ENCODE results near the gene NFATC1. TPM values are rescaled to one million over a fixed set of nuclear protein-coding genes. Genes with fewer than 3 reads are reported as not detected.

NFATC1 gene
- total RNA-seq, 1 donor from 2014 or later = 5.6 TPM

DNA sequence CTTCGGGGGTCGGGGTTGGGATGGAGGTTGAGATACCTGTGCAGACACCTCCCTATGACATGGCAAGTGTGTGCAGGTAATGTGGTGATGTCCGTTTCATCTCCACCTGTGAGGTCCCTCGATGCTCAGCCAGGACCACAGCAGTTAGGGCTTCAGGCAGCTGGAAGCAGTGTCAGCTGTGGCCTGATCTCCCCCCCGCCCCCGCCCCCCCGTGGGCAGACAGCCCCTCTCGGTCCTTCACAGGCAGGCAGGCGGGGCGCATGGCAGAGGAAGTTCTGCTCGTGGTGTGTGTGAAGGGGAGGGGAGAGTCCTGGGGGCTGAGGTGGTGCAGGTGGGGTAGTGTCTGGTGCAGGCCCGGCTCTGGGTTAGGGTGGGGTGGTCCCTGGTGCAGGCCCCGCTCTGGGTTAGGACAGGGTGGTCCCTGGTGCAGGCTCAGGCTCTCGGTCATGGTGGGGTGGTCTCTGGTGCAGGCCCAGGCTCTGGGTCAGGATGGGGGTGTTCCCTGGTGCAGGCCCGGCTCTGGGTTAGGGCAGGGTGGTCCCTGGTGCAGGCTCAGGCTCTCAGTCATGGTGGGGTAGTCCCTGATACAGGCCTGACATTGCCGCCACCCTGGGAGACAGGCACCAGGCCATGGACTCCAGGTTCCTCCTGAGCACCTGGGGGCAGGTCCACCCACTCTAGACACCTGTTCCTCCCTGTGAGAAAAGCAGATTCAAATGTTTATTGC lies 94.3 kb downstream of the NFATC1 start:
- TF ChIP-seq, protein P1, sequence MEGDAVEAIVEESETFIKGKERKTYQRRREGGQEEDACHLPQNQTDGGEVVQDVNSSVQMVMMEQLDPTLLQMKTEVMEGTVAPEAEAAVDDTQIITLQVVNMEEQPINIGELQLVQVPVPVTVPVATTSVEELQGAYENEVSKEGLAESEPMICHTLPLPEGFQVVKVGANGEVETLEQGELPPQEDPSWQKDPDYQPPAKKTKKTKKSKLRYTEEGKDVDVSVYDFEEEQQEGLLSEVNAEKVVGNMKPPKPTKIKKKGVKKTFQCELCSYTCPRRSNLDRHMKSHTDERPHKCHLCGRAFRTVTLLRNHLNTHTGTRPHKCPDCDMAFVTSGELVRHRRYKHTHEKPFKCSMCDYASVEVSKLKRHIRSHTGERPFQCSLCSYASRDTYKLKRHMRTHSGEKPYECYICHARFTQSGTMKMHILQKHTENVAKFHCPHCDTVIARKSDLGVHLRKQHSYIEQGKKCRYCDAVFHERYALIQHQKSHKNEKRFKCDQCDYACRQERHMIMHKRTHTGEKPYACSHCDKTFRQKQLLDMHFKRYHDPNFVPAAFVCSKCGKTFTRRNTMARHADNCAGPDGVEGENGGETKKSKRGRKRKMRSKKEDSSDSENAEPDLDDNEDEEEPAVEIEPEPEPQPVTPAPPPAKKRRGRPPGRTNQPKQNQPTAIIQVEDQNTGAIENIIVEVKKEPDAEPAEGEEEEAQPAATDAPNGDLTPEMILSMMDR (IDR thresholded peaks at IDR 0.05; ENCODE audit: unreplicated experiment) = no peak
- no peak for DNase-seq (ENCODE audit: low spot score, unreplicated experiment)
- Mint-ChIP-seq H3K4me3 (ENCODE audit: low read depth) (no peak overlapping the region), H3K9me3 (ENCODE audit: low read depth) (no peaks in the 10 kb centered on the region), H3K36me3 (ENCODE audit: insufficient read depth) (no peaks in the 10 kb centered on the region), H3K27ac (no peak overlapping the region), H3K27me3 (no peaks in the 10 kb centered on the region), H3K4me1 (ENCODE audit: low read depth) (no peaks in the 10 kb centered on the region)

DNA sequence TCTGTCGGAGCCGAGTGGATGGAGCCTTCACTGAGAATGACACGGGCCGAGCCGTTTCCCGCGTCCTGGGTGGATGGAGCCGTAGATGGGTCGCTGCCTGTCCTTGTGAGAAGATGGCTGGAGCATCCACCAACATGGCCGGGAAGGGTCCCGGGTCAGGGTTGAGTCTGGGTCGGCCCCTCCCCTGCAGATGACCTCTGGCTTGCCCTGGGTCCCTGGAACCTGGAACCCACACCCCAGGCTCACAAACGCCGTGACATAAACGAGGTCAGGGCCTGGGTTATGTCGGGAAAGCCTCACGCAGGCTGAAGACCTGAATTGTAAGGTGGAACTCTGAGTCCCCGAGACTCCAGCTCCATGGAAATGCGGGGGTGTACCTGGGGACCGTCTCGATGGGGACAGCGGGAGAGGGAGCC lies 94.9 kb downstream of the NFATC1 start:
- Mint-ChIP-seq H3K9me3 (ENCODE audit: low read depth) (peaks cover 3% of the 10 kb centered on the region), H3K36me3 (ENCODE audit: insufficient read depth) (peaks cover 1% of the 10 kb centered on the region), H3K27ac (no peak overlapping the region), H3K27me3 (no peaks in the 10 kb centered on the region), H3K4me3 (ENCODE audit: low read depth) (no peak overlapping the region), H3K4me1 (ENCODE audit: low read depth) (no peaks in the 10 kb centered on the region)
- no peak for DNase-seq (ENCODE audit: low spot score, unreplicated experiment)
- TF ChIP-seq, protein P1 (IDR thresholded peaks at IDR 0.05; ENCODE audit: unreplicated experiment) = no peak

DNA sequence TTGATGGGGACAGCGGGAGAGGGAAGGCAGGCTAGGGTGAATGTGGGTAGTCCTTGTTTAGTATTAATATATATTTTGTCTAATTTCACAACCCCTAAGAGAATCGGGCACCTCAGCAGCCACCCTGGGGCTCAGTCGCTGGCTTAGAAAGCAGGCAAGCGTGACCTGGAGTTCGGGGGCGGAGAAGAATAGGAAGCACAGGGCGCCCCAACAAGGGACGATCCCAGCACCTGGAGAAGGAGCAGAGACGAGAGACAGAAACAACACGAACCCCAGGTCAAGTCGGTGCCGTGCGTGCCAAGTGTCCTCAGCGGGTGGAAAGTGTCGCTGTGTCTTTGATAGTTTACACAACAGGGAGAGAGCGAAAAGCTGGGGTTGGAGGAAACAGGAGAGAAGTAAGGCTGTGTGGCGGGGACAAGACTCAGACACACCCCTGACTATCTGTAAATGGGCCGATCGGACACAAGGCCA lies 95.4 kb downstream of the NFATC1 start:
- Mint-ChIP-seq H3K36me3 (ENCODE audit: insufficient read depth) (peaks cover 3% of the 10 kb centered on the region), H3K4me3 (ENCODE audit: low read depth) (no peak overlapping the region), H3K27ac (no peak overlapping the region), H3K27me3 (no peaks in the 10 kb centered on the region), H3K4me1 (ENCODE audit: low read depth) (no peaks in the 10 kb centered on the region), H3K9me3 (ENCODE audit: low read depth) (peaks cover 3% of the 10 kb centered on the region)
- TF ChIP-seq, protein P1 (IDR thresholded peaks at IDR 0.05; ENCODE audit: unreplicated experiment) = no peak
- no peak for DNase-seq (ENCODE audit: low spot score, unreplicated experiment)

DNA sequence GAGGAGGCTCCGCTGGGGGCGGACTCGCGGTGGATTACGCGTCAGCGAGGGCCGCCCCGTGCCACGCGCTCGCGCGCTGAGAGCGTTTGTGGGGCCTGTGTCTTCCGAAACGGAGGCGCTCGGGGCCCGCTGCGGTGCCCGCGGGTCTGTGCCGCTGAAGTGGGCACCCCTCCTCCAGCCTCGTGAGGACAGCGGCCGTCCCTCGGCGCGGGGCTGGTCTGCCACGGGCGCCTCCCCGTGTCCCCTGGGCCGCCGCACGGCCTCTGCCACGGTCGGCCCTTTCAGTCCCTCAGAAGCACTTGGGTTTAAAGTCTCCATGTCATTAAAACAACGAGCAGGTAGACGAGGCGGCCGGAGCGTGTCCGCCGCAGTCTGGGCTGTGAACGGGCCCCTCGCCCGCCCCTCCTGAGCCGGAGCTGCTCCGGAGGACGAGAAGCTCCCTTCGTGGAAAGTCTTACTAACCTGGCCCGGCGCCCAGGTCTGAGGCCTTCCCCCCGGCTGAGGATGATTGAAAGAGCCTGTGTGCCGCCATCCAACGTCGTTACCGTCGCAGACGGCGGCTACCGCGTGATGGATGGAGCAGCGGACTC lies 97.6 kb downstream of the NFATC1 start:
- H3K9me3 Mint-ChIP-seq (ENCODE audit: low read depth) = peaks cover 17% of the 10 kb centered on the region
- peaks cover 9% of the 10 kb centered on the region for H3K36me3 Mint-ChIP-seq (ENCODE audit: insufficient read depth)
- no peaks in the 10 kb centered on the region for H3K4me1 Mint-ChIP-seq (ENCODE audit: low read depth)
- no peak for DNase-seq (ENCODE audit: low spot score, unreplicated experiment)
- TF ChIP-seq, protein P1 (IDR thresholded peaks at IDR 0.05; ENCODE audit: unreplicated experiment) = no peak
- no peaks in the 10 kb centered on the region for H3K27me3 Mint-ChIP-seq
- H3K4me3 Mint-ChIP-seq (ENCODE audit: low read depth) = no peak overlapping the region
- H3K27ac Mint-ChIP-seq = no peak overlapping the region

DNA sequence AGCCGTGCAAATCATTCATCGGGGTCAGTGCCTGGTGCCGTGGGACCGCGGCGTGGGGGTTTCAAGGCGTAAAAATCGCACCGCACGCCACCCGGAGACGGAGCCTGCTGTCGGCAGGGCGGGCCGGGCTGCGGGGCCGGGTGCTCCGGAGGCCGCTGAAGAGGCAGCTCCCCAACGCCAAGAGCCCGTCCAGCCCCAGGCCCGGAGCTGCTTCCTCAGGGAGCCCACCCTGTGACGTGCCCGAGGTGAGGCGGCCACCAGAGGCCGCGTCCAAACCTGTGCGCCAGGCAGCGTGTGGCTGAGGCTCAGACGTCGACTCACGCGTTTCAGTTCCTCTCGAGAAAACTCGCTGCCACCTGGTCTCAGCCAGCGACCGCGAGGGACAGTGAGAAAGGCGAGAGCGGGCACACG lies 98.1 kb downstream of the NFATC1 start:
- peaks cover 11% of the 10 kb centered on the region for H3K36me3 Mint-ChIP-seq (ENCODE audit: insufficient read depth)
- TF ChIP-seq, protein P1 (IDR thresholded peaks at IDR 0.05; ENCODE audit: unreplicated experiment) = no peak
- H3K27ac Mint-ChIP-seq = no peak overlapping the region
- H3K27me3 Mint-ChIP-seq = no peaks in the 10 kb centered on the region
- no peak overlapping the region for H3K4me3 Mint-ChIP-seq (ENCODE audit: low read depth)
- no peak for DNase-seq (ENCODE audit: low spot score, unreplicated experiment)
- no peaks in the 10 kb centered on the region for H3K4me1 Mint-ChIP-seq (ENCODE audit: low read depth)
- H3K9me3 Mint-ChIP-seq (ENCODE audit: low read depth) = peaks cover 22% of the 10 kb centered on the region

Measured in progenitor cell of endocrine pancreas (in vitro differentiated cells).